Measurements from ENCODE around the gene FOSB. TPM values are rescaled to one million over a fixed set of nuclear protein-coding genes. Genes with fewer than 3 reads are reported as not detected.
A peak's percentile ranks its signal among the peaks of the same experiment; 100 is the strongest.
"Not testable (repeated sequence)": the region's sequence is repeated elsewhere in the genome, so short reads cannot be mapped to it uniquely, and the experiment has no call there.

FOSB gene
- 0.33 and 1.9 TPM in 2 replicates for total RNA-seq

- no peak for DNase-seq (ENCODE audit: low read depth, low spot score)
Measured at GRCh38 chr19:45467456-45468158, at the start of gene FOSB. TSS of gene FOSB (plus strand) at chr19:45467996. CDS start at chr19:45468587, 591 bp downstream.

GRCh38 chr19:45418802-45419201, 49.0 kb upstream of the FOSB start:
- no peak for DNase-seq (ENCODE audit: low read depth, low spot score)

- DNase-seq (ENCODE audit: low read depth, low spot score) = no peak
Measured at GRCh38 chr19:45419396-45419795, 48.4 kb upstream of the FOSB start.

GRCh38 chr19:45419895-45420294, 47.9 kb upstream of the FOSB start:
- DNase-seq (ENCODE audit: low read depth, low spot score) = no peak

- no peak for DNase-seq (ENCODE audit: low read depth, low spot score)
Measured at GRCh38 chr19:45420356-45420755, 47.4 kb upstream of the FOSB start.

- no peak for DNase-seq (ENCODE audit: low read depth, low spot score)
Measured at GRCh38 chr19:45420871-45421270, 46.9 kb upstream of the FOSB start.

- DNase-seq (ENCODE audit: low read depth, low spot score) = no peak
Measured at GRCh38 chr19:45421947-45422498, 45.8 kb upstream of the FOSB start.

GRCh38 chr19:45423033-45423588, 44.7 kb upstream of the FOSB start:
- no peak for DNase-seq (ENCODE audit: low read depth, low spot score)

- peak; percentile 84 for DNase-seq (ENCODE audit: low read depth, low spot score)
Measured at GRCh38 chr19:45423589-45424190, 44.1 kb upstream of the FOSB start, which contains the start of gene ERCC1. TSS of gene ERCC1 (minus strand) at chr19:45423917. CDS start at chr19:45423374, 543 bp downstream.

GRCh38 chr19:45424191-45425058, 43.4 kb upstream of the FOSB start:
- peak; percentile 93 for DNase-seq (ENCODE audit: low read depth, low spot score)

- DNase-seq (ENCODE audit: low read depth, low spot score) = no peak
Measured at GRCh38 chr19:45428384-45429231, 39.2 kb upstream of the FOSB start.

- DNase-seq (ENCODE audit: low read depth, low spot score) = not testable (repeated sequence)
Measured at GRCh38 chr19:45429896-45430295, 37.9 kb upstream of the FOSB start.

- DNase-seq (ENCODE audit: low read depth, low spot score) = not testable (repeated sequence)
Measured at GRCh38 chr19:45431008-45431407, 36.8 kb upstream of the FOSB start.

GRCh38 chr19:45432543-45432942, 35.3 kb upstream of the FOSB start:
- DNase-seq (ENCODE audit: low read depth, low spot score) = not testable (repeated sequence)

- no peak for DNase-seq (ENCODE audit: low read depth, low spot score)
Measured at GRCh38 chr19:45437328-45437727, 30.5 kb upstream of the FOSB start.

- DNase-seq (ENCODE audit: low read depth, low spot score) = no peak
Measured at GRCh38 chr19:45439190-45439568, 28.6 kb upstream of the FOSB start.

GRCh38 chr19:45439569-45440258, 28.1 kb upstream of the FOSB start:
- DNase-seq (ENCODE audit: low read depth, low spot score) = no peak

- DNase-seq (ENCODE audit: low read depth, low spot score) = no peak
Measured at GRCh38 chr19:45440259-45440638, 27.5 kb upstream of the FOSB start.

- no peak for DNase-seq (ENCODE audit: low read depth, low spot score)
Measured at GRCh38 chr19:45440873-45441654, 26.7 kb upstream of the FOSB start.
